PC-9 (cell line): ENCODE data around the gene GTPBP3. TPM values are rescaled to one million over a fixed set of nuclear protein-coding genes. Genes with fewer than 3 reads are reported as not detected.

Experiments
- BruUV-seq: library from RNA; stranded (reverse); fragments of 400-500 nt; replicated peaks from 2 replicates; lab custom pipeline; 2021; lab: Mats Ljungman, UMichigan
- CTCF ChIA-PET: fragments of 300-600 bp; sonication (Branson Sonifier 250); formaldehyde crosslinking; loops from one replicate; lab custom pipeline; 2022; ENCODE audit warnings: antibody characterized with exemption; lab: Charles Lee
- POLR2A ChIA-PET: fragments of 300-600 bp; sonication (Branson Sonifier 250); formaldehyde crosslinking; loops from one replicate; lab custom pipeline; 2022; ENCODE audit warnings: antibody characterized with exemption; ENCODE audit not compliant: unreplicated experiment; lab: Charles Lee
- DNase-seq, 2 experiments: peaks; one replicate each; pipeline versions ENCODE4 v3.0.0 to v3.0.0-alpha.2; 2015 to 2022; ENCODE audit warnings: mixed read lengths in 1 of 2
- H2AFZ ChIP-seq: fragments of 200-600 bp; sonication (generic); 2 replicates; pipeline ENCODE4 v1.8.1; 2017; ENCODE audit warnings: antibody characterized with exemption
- H3F3A ChIP-seq: fragments of 200-600 bp; sonication (generic); 2 replicates; pipeline ENCODE4 v1.8.1; 2017; ENCODE audit warnings: antibody characterized with exemption, mild to moderate bottlenecking, low read depth; ENCODE audit not compliant: insufficient read depth
- H3K27ac ChIP-seq: fragments of 200-600 bp; sonication (generic); 2 replicates; pipeline ENCODE4 v1.6.1; 2016; ENCODE audit warnings: mixed run types
- H3K27me3 ChIP-seq: fragments of 200-600 bp; sonication (generic); 2 replicates; pipeline ENCODE4 v1.6.1; 2016; ENCODE audit warnings: low read depth, mixed run types; ENCODE audit not compliant: insufficient read depth
- H3K36me3 ChIP-seq: fragments of 200-600 bp; sonication (generic); 2 replicates; pipeline ENCODE4 v1.6.1; 2016; ENCODE audit warnings: low read depth, mixed run types
- H3K4me1 ChIP-seq: fragments of 200-600 bp; sonication (generic); replicated peaks from 2 replicates; pipeline ENCODE4 v1.6.1; 2016; ENCODE audit warnings: mixed run types; ENCODE audit not compliant: insufficient read depth
- H3K4me2 ChIP-seq: fragments of 200-600 bp; sonication (generic); 2 replicates; pipeline ENCODE4 v1.6.1; 2017; ENCODE audit warnings: mixed run types
- H3K4me3 ChIP-seq: fragments of 200-600 bp; sonication (generic); 2 replicates; pipeline ENCODE4 v1.6.1; 2016; ENCODE audit warnings: mixed run types
- H3K79me2 ChIP-seq: fragments of 200-600 bp; sonication (generic); 2 replicates; pipeline ENCODE4 v1.6.1; 2017; ENCODE audit warnings: low read depth, mixed run types
- H3K9me2 ChIP-seq: fragments of 200-600 bp; sonication (generic); 2 replicates; pipeline ENCODE4 v1.8.1; 2017; ENCODE audit warnings: mild to moderate bottlenecking; ENCODE audit not compliant: insufficient read depth
- H3K9me3 ChIP-seq: fragments of 200-600 bp; sonication (generic); 2 replicates; pipeline ENCODE4 v1.8.1; 2016; ENCODE audit warnings: low read depth; ENCODE audit not compliant: insufficient read depth
- H4K20me1 ChIP-seq: fragments of 200-600 bp; sonication (generic); 2 replicates; pipeline ENCODE4 v1.8.1; 2017; ENCODE audit not compliant: insufficient read depth
- EZH2 ChIP-seq: fragments of 200-600 bp; sonication (generic); IDR thresholded peaks from 2 replicates; pipeline ENCODE4 v1.8.0; 2017; ENCODE audit warnings: antibody characterized with exemption, low read depth
- intact Hi-C: fragments of 100-400 bp; cut with micrococcal nuclease; formaldehyde crosslinking; loops from one replicate; pipeline ENCODE4 v1.10.0; 2022; ENCODE audit not compliant: unreplicated experiment
- total RNA-seq: library from RNA; stranded (reverse); gene quantifications from 2 replicates; pipeline ENCODE4 v1.2.3, GENCODE V29; 2021
- TF ChIP-seq, protein P1 (sequence below): fragments of 200-600 bp; sonication (generic); conservative IDR thresholded peaks from 2 replicates; pipeline ENCODE4 v1.6.1; 2017; ENCODE audit warnings: mixed run types, antibody characterized with exemption, mild to moderate bottlenecking, moderate library complexity

The GTPBP3 gene
- total RNA-seq, 1 experiment from 2014 or later: 50.7 TPM

DNA sequence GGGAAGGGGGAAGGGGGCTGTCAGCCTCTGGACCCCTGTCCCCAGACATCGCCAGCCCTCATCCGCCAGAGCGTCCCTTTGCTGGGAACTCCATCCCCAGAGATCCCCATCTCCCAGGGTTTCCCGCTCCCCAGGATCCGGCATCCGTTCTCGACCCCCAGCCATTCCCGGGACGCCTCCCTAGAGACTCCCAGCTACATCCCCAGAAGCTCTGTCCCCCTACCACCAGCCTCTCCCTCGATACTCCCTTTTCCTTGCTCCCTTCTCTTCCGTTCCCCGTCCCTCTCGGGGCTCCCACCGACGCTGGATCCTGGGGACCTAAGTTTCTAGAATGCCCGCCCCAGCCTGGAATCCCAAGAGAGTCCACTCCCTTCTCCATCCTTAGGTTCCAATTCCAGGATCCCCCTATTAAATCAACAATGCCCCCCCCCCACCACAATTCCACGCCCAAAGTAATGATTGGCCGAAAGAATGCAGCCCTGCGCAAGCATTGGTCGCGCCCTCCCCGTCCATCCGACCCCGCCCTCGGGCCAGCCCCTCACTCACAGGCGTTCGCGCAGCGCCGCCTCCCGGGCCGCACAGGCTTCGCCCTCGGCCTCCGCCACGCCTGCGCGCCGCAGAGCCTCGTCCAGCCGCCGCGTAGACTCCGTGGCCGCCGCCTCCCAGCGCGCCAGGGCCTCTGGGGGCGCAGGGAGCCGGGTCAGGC is 53.5 kb downstream of the GTPBP3 start:
- Histone ChIP-seq H3K36me3 (no peaks in the 10 kb centered on the region), H3F3A (peaks cover 7% of the 10 kb centered on the region; the same call in 1 of the 2 replicates), H3K4me2 (peak overlapping the region; percentile 96), H3K79me2 (no peaks in the 10 kb centered on the region), H3K9me3 (0 out of 2 replicates have a peak, but pooled peaks cover 4% of the 10 kb centered on the region), H3K27ac (no peak overlapping the region), H3K27me3 (no peaks in the 10 kb centered on the region), H3K4me1 (peaks cover 7% of the 10 kb centered on the region), H3K9me2 (no peaks in the 10 kb centered on the region), H4K20me1 (no peaks in the 10 kb centered on the region), H2AFZ (peak overlapping the region; percentile 92), H3K4me3 (peak overlapping the region; percentile 64)
- no TSS peak for BruUV-seq
- peak; percentile 82 to 92 for DNase-seq
- intact Hi-C loops: no loop called here
- ChIA-PET CTCF (interaction anchor here (0.5 to 0.7 kb wide), 2 partner anchors 70 to 98 kb away, joined by 4 read pairs; partner anchors contain the start of gene NXNL1), POLR2A (no interaction called here)
- TF ChIP-seq EZH2: no peak
- TF ChIP-seq, protein P1, sequence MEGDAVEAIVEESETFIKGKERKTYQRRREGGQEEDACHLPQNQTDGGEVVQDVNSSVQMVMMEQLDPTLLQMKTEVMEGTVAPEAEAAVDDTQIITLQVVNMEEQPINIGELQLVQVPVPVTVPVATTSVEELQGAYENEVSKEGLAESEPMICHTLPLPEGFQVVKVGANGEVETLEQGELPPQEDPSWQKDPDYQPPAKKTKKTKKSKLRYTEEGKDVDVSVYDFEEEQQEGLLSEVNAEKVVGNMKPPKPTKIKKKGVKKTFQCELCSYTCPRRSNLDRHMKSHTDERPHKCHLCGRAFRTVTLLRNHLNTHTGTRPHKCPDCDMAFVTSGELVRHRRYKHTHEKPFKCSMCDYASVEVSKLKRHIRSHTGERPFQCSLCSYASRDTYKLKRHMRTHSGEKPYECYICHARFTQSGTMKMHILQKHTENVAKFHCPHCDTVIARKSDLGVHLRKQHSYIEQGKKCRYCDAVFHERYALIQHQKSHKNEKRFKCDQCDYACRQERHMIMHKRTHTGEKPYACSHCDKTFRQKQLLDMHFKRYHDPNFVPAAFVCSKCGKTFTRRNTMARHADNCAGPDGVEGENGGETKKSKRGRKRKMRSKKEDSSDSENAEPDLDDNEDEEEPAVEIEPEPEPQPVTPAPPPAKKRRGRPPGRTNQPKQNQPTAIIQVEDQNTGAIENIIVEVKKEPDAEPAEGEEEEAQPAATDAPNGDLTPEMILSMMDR: peak; percentile 79

DNA sequence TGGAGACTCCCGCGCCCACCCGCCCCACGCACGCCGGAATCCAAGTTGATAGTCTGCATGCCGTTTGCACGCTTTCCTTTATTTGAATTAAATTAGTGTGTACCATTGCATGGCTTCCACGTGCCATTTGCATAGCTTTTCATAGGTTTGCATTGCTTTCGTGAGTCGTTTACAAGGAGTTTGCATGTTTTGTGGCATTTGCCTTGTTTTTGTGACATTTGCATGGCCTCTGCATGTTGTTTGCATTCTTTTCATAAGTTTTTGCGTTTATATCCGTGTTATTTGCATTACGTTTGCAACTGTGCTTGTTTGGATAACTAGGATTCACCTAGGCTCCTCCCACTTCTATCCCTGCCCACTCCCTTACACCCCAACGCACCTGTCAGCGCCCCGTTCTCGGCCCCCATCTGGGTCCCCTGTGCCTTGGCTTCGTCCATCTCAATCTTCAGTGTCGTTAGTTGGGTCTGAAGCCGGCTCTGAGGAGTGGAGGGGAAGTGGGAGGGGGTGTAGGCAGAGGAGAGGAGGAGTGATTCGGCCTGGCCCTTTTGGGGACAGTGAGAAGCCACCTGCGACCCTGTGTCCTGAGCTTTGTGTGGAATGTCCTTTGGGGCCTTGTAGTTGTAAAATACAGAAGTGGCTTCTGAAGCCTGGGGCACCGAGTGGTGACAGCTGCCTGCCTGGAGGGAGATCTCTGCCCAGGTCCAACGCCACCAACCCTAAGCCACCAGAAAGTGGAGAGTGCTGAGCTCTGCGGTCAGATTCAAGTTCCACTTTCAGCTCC is 54.2 kb downstream of the GTPBP3 start:
- Histone ChIP-seq H3K36me3 (no peaks in the 10 kb centered on the region), H4K20me1 (no peaks in the 10 kb centered on the region), H3K27me3 (no peaks in the 10 kb centered on the region), H3K79me2 (no peaks in the 10 kb centered on the region), H3K4me1 (peaks cover 7% of the 10 kb centered on the region), H3K4me2 (peak overlapping the region; percentile 96), H3K4me3 (peak overlapping the region; percentile 64), H3K9me3 (0 out of 2 replicates have a peak, but pooled peaks cover 4% of the 10 kb centered on the region), H2AFZ (peak overlapping the region; percentile 92), H3K9me2 (no peaks in the 10 kb centered on the region), H3K27ac (no peak overlapping the region), H3F3A (peaks cover 7% of the 10 kb centered on the region; the same call in 1 of the 2 replicates)
- CTCF ChIA-PET: interaction anchor here (0.5 kb wide), 1 partner anchor 19 kb away, joined by 3 read pairs; no protein-coding TSS in a partner anchor
- intact Hi-C loops: no loop called here
- no TSS peak for BruUV-seq
- TF ChIP-seq, protein P1: no peak; the same call in none of the 2 replicates
- TF ChIP-seq EZH2: no peak
- no peak for DNase-seq
- POLR2A ChIA-PET: interaction anchor here (1.0 kb wide), 1 partner anchor 78 kb away, joined by 3 read pairs; no protein-coding TSS in a partner anchor

Other genes with a start within 250 kb of the GTPBP3 start
- gene USE1, start 122.2 kb upstream of the GTPBP3 start, total RNA-seq: 19.8 and 22.5 TPM in 2 replicates
- gene OCEL1, start 111.3 kb upstream of the GTPBP3 start, total RNA-seq: 30.6 and 34.5 TPM in 2 replicates
- 90.8 and 112 TPM in 2 replicates for gene NR2F6, start 91.6 kb upstream of the GTPBP3 start, total RNA-seq
- not detected in 2 replicates for gene USHBP1, start 72.8 kb upstream of the GTPBP3 start, total RNA-seq
- gene BABAM1, start 70.1 kb upstream of the GTPBP3 start, total RNA-seq: 127 and 152 TPM in 2 replicates
- 0.65 and 1.2 TPM in 2 replicates for gene ANKLE1, start 55.7 kb upstream of the GTPBP3 start, total RNA-seq
- gene ABHD8, start 34.1 kb upstream of the GTPBP3 start, total RNA-seq: 32.2 and 37.5 TPM in 2 replicates
- gene MRPL34, start 31.7 kb upstream of the GTPBP3 start, total RNA-seq: 64.8 and 70.8 TPM in 2 replicates
- gene DDA1, start 28.0 kb upstream of the GTPBP3 start, total RNA-seq: 47.6 and 72.5 TPM in 2 replicates
- 11.4 and 15.1 TPM in 2 replicates for gene ANO8, start 2.7 kb upstream of the GTPBP3 start, total RNA-seq
- gene PLVAP, start 39.8 kb downstream of the GTPBP3 start, total RNA-seq: not detected in 2 replicates
- gene CCDC194, start 56.6 kb downstream of the GTPBP3 start, total RNA-seq: not detected in 2 replicates
- gene BST2, start 68.1 kb downstream of the GTPBP3 start, total RNA-seq: 2.7 and 3.3 TPM in 2 replicates
- gene MVB12A, start 82.5 kb downstream of the GTPBP3 start, total RNA-seq: 58.1 and 80.0 TPM in 2 replicates
- 2.0 and 3.9 TPM in 2 replicates for gene TMEM221, start 111.1 kb downstream of the GTPBP3 start, total RNA-seq
- not detected in 2 replicates for gene NXNL1, start 123.4 kb downstream of the GTPBP3 start, total RNA-seq
- 30.8 and 40.2 TPM in 2 replicates for gene SLC27A1, start 133.0 kb downstream of the GTPBP3 start, total RNA-seq
- 175 and 290 TPM in 2 replicates for gene PGLS, start 174.1 kb downstream of the GTPBP3 start, total RNA-seq
- 82.9 and 88.8 TPM in 2 replicates for gene COLGALT1, start 218.1 kb downstream of the GTPBP3 start, total RNA-seq